Measurements from ENCODE around the gene TMEM138.

The TMEM138 gene

GRCh38 chr11:61401573-61401972 lies 39.4 kb downstream of the TMEM138 start:
- TF ChIP-seq CTCF (IDR thresholded peaks at IDR 0.05; ENCODE audit: low read depth, low read length), result no peak

GRCh38 chr11:61403658-61404057 lies 41.5 kb downstream of the TMEM138 start:
- no peak for TF ChIP-seq CTCF (IDR thresholded peaks at IDR 0.05; ENCODE audit: low read depth, low read length)
- no peak overlapping the region for H3K4me3 ChIP-seq (ENCODE audit: low read depth, low read length)

More at GRCh38 chr11:61401573-61401972, 39.4 kb downstream of the TMEM138 start:
- no peak overlapping the region for H3K4me3 ChIP-seq (ENCODE audit: low read depth, low read length)

- no peak for TF ChIP-seq CTCF (IDR thresholded peaks at IDR 0.05; ENCODE audit: low read depth, low read length)
- H3K4me3 ChIP-seq (ENCODE audit: low read depth, low read length), result no peak overlapping the region
Measured at GRCh38 chr11:61404103-61404502, 41.9 kb downstream of the TMEM138 start.

GRCh38 chr11:61404641-61405040 lies 42.5 kb downstream of the TMEM138 start:
- no peak for TF ChIP-seq CTCF (IDR thresholded peaks at IDR 0.05; ENCODE audit: low read depth, low read length)
- no peak overlapping the region for H3K4me3 ChIP-seq (ENCODE audit: low read depth, low read length)

- TF ChIP-seq CTCF (IDR thresholded peaks at IDR 0.05; ENCODE audit: low read depth, low read length), result no peak
Measured at GRCh38 chr11:61406067-61406466, 43.9 kb downstream of the TMEM138 start.

GRCh38 chr11:61406991-61407728 lies 45.0 kb downstream of the TMEM138 start:
- no peak for TF ChIP-seq CTCF (IDR thresholded peaks at IDR 0.05; ENCODE audit: low read depth, low read length)
- H3K4me3 ChIP-seq (ENCODE audit: low read depth, low read length), result no peak overlapping the region

More at GRCh38 chr11:61406067-61406466, 43.9 kb downstream of the TMEM138 start:
- no peak overlapping the region for H3K4me3 ChIP-seq (ENCODE audit: low read depth, low read length)

GRCh38 chr11:61411589-61411988 lies 49.4 kb downstream of the TMEM138 start:
- TF ChIP-seq CTCF (IDR thresholded peaks at IDR 0.05; ENCODE audit: low read depth, low read length), result no peak

More at GRCh38 chr11:61411589-61411988, 49.4 kb downstream of the TMEM138 start:
- H3K4me3 ChIP-seq (ENCODE audit: low read depth, low read length), result no peak overlapping the region
